PFSK-1 (cell line): ENCODE data around the gene FZD1.

Source experiments
- FOXP2 ChIP-seq: optimal IDR thresholded peaks from 2 replicates; pipeline ENCODE3; 2011; ENCODE audit warnings: borderline replicate concordance, control low read depth, inconsistent platforms; ENCODE audit not compliant: insufficient read depth; ENCODE audit errors: extremely low read length, extremely low read depth
- POLR2AphosphoS5 ChIP-seq: IDR thresholded peaks from 2 replicates; pipeline ENCODE4 v1.6.1; 2012; ENCODE audit warnings: low read depth, mild to moderate bottlenecking, control low read depth, low read length, moderate library complexity
- REST ChIP-seq, 2 experiments: IDR thresholded peaks; 2 replicates each; pipeline versions ENCODE4 v1.6.1 to v1.8.0; 2011 to 2012; ENCODE audit warnings: low read depth in 2 of 2, low read length in 2 of 2, control low read depth in 1 of 2, inconsistent platforms in 1 of 2, mild to moderate bottlenecking in 1 of 2, moderate library complexity in 1 of 2; ENCODE audit not compliant: insufficient read depth in 1 of 2
- TAF1 ChIP-seq: IDR thresholded peaks from 2 replicates; pipeline ENCODE4 v1.6.1; 2012; ENCODE audit warnings: low read length, control low read depth, borderline replicate concordance; ENCODE audit not compliant: insufficient read depth

GRCh38 chr7:91228927-91229558 is 35.2 kb upstream of the FZD1 start:
- TF ChIP-seq TAF1 (no peak), POLR2AphosphoS5 (no peak), FOXP2 (no peak), REST (IDR thresholded peaks at IDR 0.05; ENCODE audit: insufficient read depth in 1 of 2, low read depth in 2 of 2, low read length in 2 of 2) (no peak)
